ENCODE results near the gene NR2F6.
A peak's percentile ranks its signal among the peaks of the same experiment; 100 is the strongest.

NR2F6 gene

DNA sequence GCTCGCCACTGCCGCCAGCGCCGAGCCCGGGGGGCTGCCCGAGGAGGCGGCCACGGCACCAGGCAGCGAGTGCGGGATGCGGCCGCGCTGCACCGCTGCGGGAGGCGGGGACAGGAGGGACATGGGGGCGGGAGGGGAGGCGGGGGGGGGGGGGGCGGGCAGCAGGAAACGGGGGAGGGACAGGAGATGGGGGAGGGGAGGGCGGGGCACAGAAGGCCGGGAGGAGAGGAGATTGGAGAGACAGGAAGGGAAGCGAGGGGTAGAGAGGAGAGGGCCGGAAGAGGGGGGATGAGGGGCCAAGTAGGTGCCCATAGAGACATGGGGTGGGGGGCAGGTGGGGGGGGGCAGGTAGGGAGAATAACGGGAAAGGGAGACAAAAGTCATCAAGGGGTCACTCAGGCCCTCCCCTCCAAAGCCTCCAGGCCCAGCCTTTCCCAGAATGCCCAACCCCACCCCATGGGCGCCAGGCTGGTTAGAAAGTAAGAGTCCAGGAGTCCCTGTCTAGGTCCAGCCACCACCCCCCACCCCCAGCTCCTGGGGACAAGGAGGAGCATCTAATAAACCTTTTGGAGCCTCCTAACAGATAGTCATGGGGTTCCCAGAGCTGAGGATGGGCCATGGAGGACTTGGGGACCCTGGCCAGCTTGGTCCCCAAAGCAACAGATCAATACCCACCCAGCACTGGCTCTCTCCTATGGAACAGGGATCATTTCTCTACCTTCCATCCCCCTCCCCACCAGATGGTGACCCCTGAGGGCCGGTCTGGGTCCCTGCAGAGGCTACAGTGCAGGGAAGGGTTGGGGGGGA, 9.5 kb downstream of the NR2F6 start:
- no peak for TF ChIP-seq EZH2phosphoT487 (IDR thresholded peaks at IDR 0.05; ENCODE audit: low read length)
- no peak for TF ChIP-seq EZH2 (optimal IDR thresholded peaks at IDR 0.05; ENCODE audit: low read depth, low read length)
- TF ChIP-seq, protein P1, sequence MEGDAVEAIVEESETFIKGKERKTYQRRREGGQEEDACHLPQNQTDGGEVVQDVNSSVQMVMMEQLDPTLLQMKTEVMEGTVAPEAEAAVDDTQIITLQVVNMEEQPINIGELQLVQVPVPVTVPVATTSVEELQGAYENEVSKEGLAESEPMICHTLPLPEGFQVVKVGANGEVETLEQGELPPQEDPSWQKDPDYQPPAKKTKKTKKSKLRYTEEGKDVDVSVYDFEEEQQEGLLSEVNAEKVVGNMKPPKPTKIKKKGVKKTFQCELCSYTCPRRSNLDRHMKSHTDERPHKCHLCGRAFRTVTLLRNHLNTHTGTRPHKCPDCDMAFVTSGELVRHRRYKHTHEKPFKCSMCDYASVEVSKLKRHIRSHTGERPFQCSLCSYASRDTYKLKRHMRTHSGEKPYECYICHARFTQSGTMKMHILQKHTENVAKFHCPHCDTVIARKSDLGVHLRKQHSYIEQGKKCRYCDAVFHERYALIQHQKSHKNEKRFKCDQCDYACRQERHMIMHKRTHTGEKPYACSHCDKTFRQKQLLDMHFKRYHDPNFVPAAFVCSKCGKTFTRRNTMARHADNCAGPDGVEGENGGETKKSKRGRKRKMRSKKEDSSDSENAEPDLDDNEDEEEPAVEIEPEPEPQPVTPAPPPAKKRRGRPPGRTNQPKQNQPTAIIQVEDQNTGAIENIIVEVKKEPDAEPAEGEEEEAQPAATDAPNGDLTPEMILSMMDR (IDR thresholded peaks at IDR 0.05; ENCODE audit: low read length) = no peak
- H3K36me3 ChIP-seq (replicated peaks; ENCODE audit: insufficient read depth, low read length) = no peaks in the 10 kb centered on the region
- H3F3A ChIP-seq (ENCODE audit: insufficient read depth, low read length) = no peaks in the 10 kb centered on the region

DNA sequence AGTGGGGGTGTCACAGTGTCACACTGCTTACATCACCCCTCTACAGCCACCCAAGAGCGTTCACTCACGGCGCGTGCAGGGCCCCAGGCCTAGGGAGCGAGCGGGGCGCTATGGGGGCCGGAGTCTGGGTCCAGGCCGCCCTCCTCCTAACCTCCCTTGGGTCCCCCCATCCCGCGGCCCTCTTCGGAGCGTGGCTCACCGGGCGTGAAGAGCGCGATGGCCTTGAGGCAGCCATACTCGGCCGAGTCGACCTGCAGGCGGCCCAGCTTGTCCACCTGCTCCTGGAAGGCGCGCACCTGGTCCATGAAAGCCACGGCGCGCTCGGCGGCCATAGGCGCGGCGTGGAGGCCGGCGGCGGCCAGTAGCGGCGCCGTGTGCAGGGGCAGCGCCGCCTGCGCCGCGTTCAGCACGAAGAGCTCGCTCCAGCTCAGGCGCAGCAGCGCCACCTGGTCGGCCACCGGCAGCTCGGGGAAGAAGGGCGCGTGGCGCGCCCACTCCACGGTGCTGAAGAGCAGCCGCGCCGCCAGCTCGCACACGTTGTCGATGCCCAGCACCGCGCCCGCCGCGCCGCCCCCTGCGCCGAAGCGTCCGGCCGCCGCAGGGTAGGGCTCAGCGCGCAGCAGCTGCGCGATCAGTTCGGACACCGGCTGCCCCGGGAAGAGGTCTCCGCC, 10.3 kb downstream of the NR2F6 start:
- Histone ChIP-seq H3F3A (ENCODE audit: insufficient read depth, low read length) (no peaks in the 10 kb centered on the region), H3K79me2 (ENCODE audit: low read length) (peaks cover 4% of the 10 kb centered on the region; the same call in 1 of the 2 replicates), H3K4me3 (ENCODE audit: low read length) (peak overlapping the region; percentile 78), H3K27ac (ENCODE audit: low read length) (no peak overlapping the region; the same call in 1 of the 2 replicates), H3K27me3 (replicated peaks; ENCODE audit: insufficient read depth, low read length) (no peaks in the 10 kb centered on the region), H3K9me3 (replicated peaks; ENCODE audit: insufficient read depth, low read length) (no peaks in the 10 kb centered on the region), H3K4me1 (ENCODE audit: low read length) (0 out of 2 replicates have a peak, but pooled peaks cover 4% of the 10 kb centered on the region), H2AFZ (ENCODE audit: low read length) (peak overlapping the region; percentile 79), H3K9ac (ENCODE audit: low read length) (peak overlapping the region; percentile 48; the same call in 1 of the 2 replicates), H4K20me1 (ENCODE audit: insufficient read depth, low read length) (no peaks in the 10 kb centered on the region), H3K36me3 (replicated peaks; ENCODE audit: insufficient read depth, low read length) (no peaks in the 10 kb centered on the region), H3K4me2 (ENCODE audit: low read depth, low read length) (peak overlapping the region; percentile 99), H3K9me2 (replicated peaks; ENCODE audit: insufficient read depth, low read length) (no peaks in the 10 kb centered on the region)
- DNase-seq = peak; percentile 74
- TF ChIP-seq, protein P1 (IDR thresholded peaks at IDR 0.05; ENCODE audit: low read length) = peak; percentile 56
- no peak for TF ChIP-seq EZH2phosphoT487 (IDR thresholded peaks at IDR 0.05; ENCODE audit: low read length)

More for the DNA sequence above, 9.5 kb downstream of the NR2F6 start:
- peak overlapping the region; percentile 99 for H3K4me2 ChIP-seq (ENCODE audit: low read depth, low read length)
- H3K4me1 ChIP-seq (ENCODE audit: low read length) = 0 out of 2 replicates have a peak, but pooled peaks cover 4% of the 10 kb centered on the region
- peak overlapping the region; percentile 79; the same call in 1 of the 2 replicates for H2AFZ ChIP-seq (ENCODE audit: low read length)
- H3K79me2 ChIP-seq (ENCODE audit: low read length) = peaks cover 4% of the 10 kb centered on the region; the same call in 1 of the 2 replicates
- H3K9ac ChIP-seq (ENCODE audit: low read length) = peak overlapping the region; percentile 48; the same call in 1 of the 2 replicates
- no peaks in the 10 kb centered on the region for H3K9me3 ChIP-seq (replicated peaks; ENCODE audit: insufficient read depth, low read length)
- no peaks in the 10 kb centered on the region for H3K27me3 ChIP-seq (replicated peaks; ENCODE audit: insufficient read depth, low read length)
- H3K27ac ChIP-seq (ENCODE audit: low read length) = no peak overlapping the region
- no peak for DNase-seq
- peak overlapping the region; percentile 78 for H3K4me3 ChIP-seq (ENCODE audit: low read length)
- H3K9me2 ChIP-seq (replicated peaks; ENCODE audit: insufficient read depth, low read length) = no peaks in the 10 kb centered on the region
- no peaks in the 10 kb centered on the region for H4K20me1 ChIP-seq (ENCODE audit: insufficient read depth, low read length)

DNA sequence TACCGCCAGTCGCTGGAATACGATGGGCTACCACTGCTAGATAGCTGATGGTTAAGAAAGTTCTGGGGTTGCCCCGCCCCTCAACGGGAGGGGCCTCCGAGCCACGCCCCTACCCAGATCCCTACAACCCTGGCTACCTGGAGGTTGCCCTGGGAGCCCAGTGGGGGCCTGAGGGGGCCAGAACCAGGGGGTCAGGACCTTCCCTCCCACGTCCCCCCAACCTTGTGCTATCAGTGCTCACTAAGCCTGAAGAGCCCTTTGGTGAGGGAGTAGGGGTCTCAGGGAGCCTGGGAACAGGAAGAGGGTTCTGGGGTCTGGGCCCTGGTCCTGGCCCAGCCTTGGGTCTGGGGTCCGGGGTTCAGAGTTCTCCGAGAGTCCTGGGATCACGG, 10.8 kb downstream of the NR2F6 start:
- Histone ChIP-seq H3K27me3 (replicated peaks; ENCODE audit: insufficient read depth, low read length) (no peaks in the 10 kb centered on the region), H4K20me1 (ENCODE audit: insufficient read depth, low read length) (no peaks in the 10 kb centered on the region), H3K4me1 (ENCODE audit: low read length) (0 out of 2 replicates have a peak, but pooled peaks cover 4% of the 10 kb centered on the region), H3K36me3 (replicated peaks; ENCODE audit: insufficient read depth, low read length) (no peaks in the 10 kb centered on the region), H3K9me2 (replicated peaks; ENCODE audit: insufficient read depth, low read length) (no peaks in the 10 kb centered on the region), H3F3A (ENCODE audit: insufficient read depth, low read length) (no peaks in the 10 kb centered on the region), H3K9me3 (replicated peaks; ENCODE audit: insufficient read depth, low read length) (no peaks in the 10 kb centered on the region), H3K4me2 (ENCODE audit: low read depth, low read length) (peak overlapping the region; percentile 99), H3K27ac (ENCODE audit: low read length) (no peak overlapping the region), H3K79me2 (ENCODE audit: low read length) (peaks cover 4% of the 10 kb centered on the region; the same call in 1 of the 2 replicates), H2AFZ (ENCODE audit: low read length) (peak overlapping the region; percentile 79), H3K9ac (ENCODE audit: low read length) (peak overlapping the region; percentile 48; the same call in 1 of the 2 replicates), H3K4me3 (ENCODE audit: low read length) (peak overlapping the region; percentile 78)
- peak; percentile 66 for DNase-seq
- TF ChIP-seq, protein P1 (IDR thresholded peaks at IDR 0.05; ENCODE audit: low read length) = no peak
- TF ChIP-seq EZH2phosphoT487 (IDR thresholded peaks at IDR 0.05; ENCODE audit: low read length) = no peak
- TF ChIP-seq EZH2 (optimal IDR thresholded peaks at IDR 0.05; ENCODE audit: low read depth, low read length) = no peak

Measured in MM.1S (cell line).